Fibroblast of lung (primary cell): ENCODE data around the gene TMEM135.

Experiments
- EZH2 ChIP-seq: IDR thresholded peaks from 2 replicates; pipeline ENCODE4 v1.5.1; 2012; ENCODE audit warnings: low read length, control low read depth, mild to moderate bottlenecking; ENCODE audit errors: missing control alignments
- TF ChIP-seq, protein P1 (sequence below), 2 donors: IDR thresholded peaks in 1 of 2; conservative IDR thresholded peaks in 1 of 2; 1 replicate in 1 of 2; 2 replicates in 1 of 2; pipeline ENCODE4 v1.5.1; 2011 to 2012; ENCODE audit warnings: low read length in 2 of 2, control low read depth in 1 of 2, inconsistent platforms in 1 of 2, low read depth in 1 of 2, mild to moderate bottlenecking in 1 of 2

DNA sequence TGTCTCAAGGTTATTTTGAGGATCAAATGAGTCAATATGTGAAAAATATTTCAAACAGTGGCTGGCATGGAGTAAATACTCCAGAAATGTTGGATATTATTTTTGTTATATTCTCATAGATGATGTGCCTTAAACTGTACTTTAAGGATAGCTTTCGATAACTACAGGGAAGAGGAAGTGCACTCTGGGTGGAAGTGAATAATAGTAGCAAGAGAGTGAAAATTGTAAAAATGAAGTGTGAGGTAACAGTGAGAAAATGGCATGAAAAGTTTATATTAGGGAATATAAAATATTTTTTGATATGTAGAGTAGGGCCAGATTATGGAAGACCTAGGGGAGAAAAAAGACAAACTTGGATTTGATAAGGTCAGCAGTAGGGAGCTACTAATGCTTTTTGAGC lies 258.9 kb downstream of the TMEM135 start:
- TF ChIP-seq, protein P1, sequence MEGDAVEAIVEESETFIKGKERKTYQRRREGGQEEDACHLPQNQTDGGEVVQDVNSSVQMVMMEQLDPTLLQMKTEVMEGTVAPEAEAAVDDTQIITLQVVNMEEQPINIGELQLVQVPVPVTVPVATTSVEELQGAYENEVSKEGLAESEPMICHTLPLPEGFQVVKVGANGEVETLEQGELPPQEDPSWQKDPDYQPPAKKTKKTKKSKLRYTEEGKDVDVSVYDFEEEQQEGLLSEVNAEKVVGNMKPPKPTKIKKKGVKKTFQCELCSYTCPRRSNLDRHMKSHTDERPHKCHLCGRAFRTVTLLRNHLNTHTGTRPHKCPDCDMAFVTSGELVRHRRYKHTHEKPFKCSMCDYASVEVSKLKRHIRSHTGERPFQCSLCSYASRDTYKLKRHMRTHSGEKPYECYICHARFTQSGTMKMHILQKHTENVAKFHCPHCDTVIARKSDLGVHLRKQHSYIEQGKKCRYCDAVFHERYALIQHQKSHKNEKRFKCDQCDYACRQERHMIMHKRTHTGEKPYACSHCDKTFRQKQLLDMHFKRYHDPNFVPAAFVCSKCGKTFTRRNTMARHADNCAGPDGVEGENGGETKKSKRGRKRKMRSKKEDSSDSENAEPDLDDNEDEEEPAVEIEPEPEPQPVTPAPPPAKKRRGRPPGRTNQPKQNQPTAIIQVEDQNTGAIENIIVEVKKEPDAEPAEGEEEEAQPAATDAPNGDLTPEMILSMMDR (conservative IDR thresholded peaks at IDR 0.05 in 1 of 2, IDR thresholded peaks at IDR 0.05 in 1 of 2; ENCODE audit: low read depth in 1 of 2, low read length in 2 of 2), result no peak
- no peak for TF ChIP-seq EZH2
